ENCODE data around the gene PLXNB3.

GRCh38 chrX:153800746-153801145 lies 36.7 kb downstream of the PLXNB3 start:
- no peak for TF ChIP-seq CTCF (IDR thresholded peaks at IDR 0.05)
- TF ChIP-seq POLR2AphosphoS5 (IDR thresholded peaks at IDR 0.05): no peak
- TF ChIP-seq POLR2A (IDR thresholded peaks at IDR 0.05): no peak
